ENCODE results near the gene AGBL4. TPM values are rescaled to one million over a fixed set of nuclear protein-coding genes. Genes with fewer than 3 reads are reported as not detected.

AGBL4 gene
- total and polyA plus RNA-seq, 7 donors, result 0.09 to 0.36 (median 0.16) TPM; not detected in 4

DNA sequence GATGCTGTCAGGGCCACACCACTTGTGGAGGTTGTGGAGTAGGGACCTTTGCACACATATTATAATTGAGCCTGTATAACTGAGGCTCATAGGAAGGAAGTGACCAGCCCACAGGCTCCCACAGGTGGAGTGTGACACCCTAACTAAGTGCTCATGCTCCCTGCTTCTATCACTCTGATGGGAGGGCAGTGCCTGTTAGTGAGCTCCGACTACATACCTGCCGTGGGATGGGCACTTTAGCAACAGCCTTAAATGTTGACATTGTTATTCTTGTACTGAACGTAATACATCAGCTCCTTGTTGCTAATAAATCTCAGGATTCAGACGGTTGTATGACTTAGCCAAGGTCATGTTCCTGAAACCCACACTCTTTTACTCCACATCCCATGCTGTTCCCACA lies 1305.0 kb downstream of the AGBL4 start:
- Histone ChIP-seq H3K27me3 (no peaks in the 10 kb centered on the region), H3K9me3 (no peaks in the 10 kb centered on the region), H3K36me3 (no peaks in the 10 kb centered on the region), H3K4me1 (no peaks in the 10 kb centered on the region), H3K4me3 (no peak overlapping the region), H3K27ac (no peak overlapping the region)
- intact Hi-C loops (cut with DNase I), result no loop called here
- WGBS, 2 donors, result 51 to 75% methylated on average over 4 of the region's 4 CpGs
- TF ChIP-seq EP300 (IDR thresholded peaks at IDR 0.05) (no peak), POLR2A (IDR thresholded peaks at IDR 0.05) (no peak), POLR2AphosphoS5 (IDR thresholded peaks at IDR 0.05) (no peak)
- TF ChIP-seq, protein P1, sequence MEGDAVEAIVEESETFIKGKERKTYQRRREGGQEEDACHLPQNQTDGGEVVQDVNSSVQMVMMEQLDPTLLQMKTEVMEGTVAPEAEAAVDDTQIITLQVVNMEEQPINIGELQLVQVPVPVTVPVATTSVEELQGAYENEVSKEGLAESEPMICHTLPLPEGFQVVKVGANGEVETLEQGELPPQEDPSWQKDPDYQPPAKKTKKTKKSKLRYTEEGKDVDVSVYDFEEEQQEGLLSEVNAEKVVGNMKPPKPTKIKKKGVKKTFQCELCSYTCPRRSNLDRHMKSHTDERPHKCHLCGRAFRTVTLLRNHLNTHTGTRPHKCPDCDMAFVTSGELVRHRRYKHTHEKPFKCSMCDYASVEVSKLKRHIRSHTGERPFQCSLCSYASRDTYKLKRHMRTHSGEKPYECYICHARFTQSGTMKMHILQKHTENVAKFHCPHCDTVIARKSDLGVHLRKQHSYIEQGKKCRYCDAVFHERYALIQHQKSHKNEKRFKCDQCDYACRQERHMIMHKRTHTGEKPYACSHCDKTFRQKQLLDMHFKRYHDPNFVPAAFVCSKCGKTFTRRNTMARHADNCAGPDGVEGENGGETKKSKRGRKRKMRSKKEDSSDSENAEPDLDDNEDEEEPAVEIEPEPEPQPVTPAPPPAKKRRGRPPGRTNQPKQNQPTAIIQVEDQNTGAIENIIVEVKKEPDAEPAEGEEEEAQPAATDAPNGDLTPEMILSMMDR (IDR thresholded peaks at IDR 0.05), result no peak
- DNase-seq, result no peak

DNA sequence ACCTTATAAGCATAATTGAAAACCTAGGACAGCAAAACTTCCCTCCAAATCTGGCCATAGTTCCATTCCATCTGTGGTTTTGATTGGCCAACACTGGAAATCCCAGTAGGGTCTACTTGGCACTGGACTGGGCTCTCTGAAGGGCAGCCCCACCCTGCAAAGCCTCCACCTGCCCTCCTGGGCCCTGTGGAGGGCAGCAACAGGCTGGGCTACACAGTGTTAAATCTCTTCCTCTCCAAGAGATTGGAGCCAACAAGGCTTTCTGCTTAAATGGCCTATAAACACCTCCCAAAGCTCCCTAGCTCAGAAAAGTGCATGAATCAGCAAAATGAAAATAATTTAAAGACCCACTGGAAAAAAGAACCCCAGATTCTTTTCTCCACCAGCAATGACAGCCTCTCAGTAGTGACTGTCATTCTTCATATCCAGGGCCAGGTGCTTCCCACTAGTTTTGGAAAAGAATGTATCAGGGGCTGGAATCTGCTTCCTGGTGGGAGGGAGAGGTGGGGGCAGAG lies 1305.6 kb downstream of the AGBL4 start:
- no peak for TF ChIP-seq POLR2AphosphoS5 (IDR thresholded peaks at IDR 0.05)
- no peak for TF ChIP-seq POLR2A (IDR thresholded peaks at IDR 0.05)
- no peak for TF ChIP-seq EP300 (IDR thresholded peaks at IDR 0.05)
- TF ChIP-seq, protein P1 (IDR thresholded peaks at IDR 0.05), result no peak
- H3K36me3 ChIP-seq, result no peaks in the 10 kb centered on the region
- intact Hi-C loops (cut with DNase I), result no loop called here
- no peak for DNase-seq
- no peak overlapping the region for H3K27ac ChIP-seq
- no peak overlapping the region for H3K4me3 ChIP-seq
- no peaks in the 10 kb centered on the region for H3K27me3 ChIP-seq
- H3K9me3 ChIP-seq, result no peaks in the 10 kb centered on the region
- H3K4me1 ChIP-seq, result no peaks in the 10 kb centered on the region

DNA sequence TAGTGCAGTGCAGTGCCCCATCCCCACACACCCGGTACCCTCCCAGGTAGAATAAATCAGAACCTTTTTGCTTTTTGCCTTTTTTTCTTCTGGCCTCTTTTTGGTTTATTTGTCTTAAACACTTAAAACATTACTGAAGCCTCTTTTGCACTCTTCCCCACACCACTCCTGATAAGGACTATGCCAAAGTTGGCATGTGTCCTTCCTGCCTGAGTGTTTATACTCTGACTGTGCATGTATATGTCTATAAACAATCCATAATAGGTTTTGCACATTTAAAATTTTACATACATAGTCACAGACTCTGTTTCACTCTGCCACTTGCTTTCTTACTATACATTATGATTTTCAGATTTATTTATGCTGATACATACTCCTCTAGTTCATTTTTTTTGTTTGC lies 1306.7 kb downstream of the AGBL4 start:
- DNase-seq, result no peak
- no peak overlapping the region for H3K4me3 ChIP-seq
- TF ChIP-seq POLR2AphosphoS5 (IDR thresholded peaks at IDR 0.05) (no peak), POLR2A (IDR thresholded peaks at IDR 0.05) (no peak), EP300 (IDR thresholded peaks at IDR 0.05) (no peak)
- TF ChIP-seq, protein P1 (IDR thresholded peaks at IDR 0.05), result no peak
- intact Hi-C loops (cut with DNase I), result no loop called here
- no peaks in the 10 kb centered on the region for H3K27me3 ChIP-seq
- H3K9me3 ChIP-seq, result no peaks in the 10 kb centered on the region
- WGBS, 2 donors, result 92 to 97% methylated on average over 1 of the region's 1 CpG
- H3K36me3 ChIP-seq, result no peaks in the 10 kb centered on the region
- H3K27ac ChIP-seq, result no peak overlapping the region
- H3K4me1 ChIP-seq, result no peaks in the 10 kb centered on the region

DNA sequence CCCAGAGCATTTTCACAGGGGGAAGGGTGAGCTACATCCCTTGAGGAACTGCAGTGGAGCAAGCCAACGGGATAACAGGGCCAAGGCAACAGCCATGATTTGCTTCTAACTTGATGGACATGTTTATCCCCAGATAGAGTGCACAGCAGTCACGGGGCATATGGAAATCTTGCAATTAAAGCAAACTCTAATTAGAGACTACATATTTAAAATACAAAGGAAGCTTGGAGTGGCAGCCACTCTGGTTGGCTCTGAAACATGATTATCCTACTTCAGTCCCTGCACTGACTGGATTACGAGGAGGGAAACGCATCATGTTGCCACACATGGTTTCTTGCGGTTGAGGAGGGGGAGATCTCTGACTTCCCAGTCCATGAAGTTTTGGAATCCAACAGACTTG lies 1307.8 kb downstream of the AGBL4 start:
- no peaks in the 10 kb centered on the region for H3K27me3 ChIP-seq
- WGBS, 2 donors, result 79 to 89% methylated on average over 5 of the region's 5 CpGs
- no peak for DNase-seq
- no peak overlapping the region for H3K4me3 ChIP-seq
- H3K27ac ChIP-seq, result no peak overlapping the region
- intact Hi-C loops (cut with DNase I), result no loop called here
- no peaks in the 10 kb centered on the region for H3K4me1 ChIP-seq
- TF ChIP-seq EP300 (IDR thresholded peaks at IDR 0.05), result no peak
- TF ChIP-seq POLR2A (IDR thresholded peaks at IDR 0.05), result no peak
- TF ChIP-seq, protein P1 (IDR thresholded peaks at IDR 0.05), result no peak
- no peak for TF ChIP-seq POLR2AphosphoS5 (IDR thresholded peaks at IDR 0.05)
- no peaks in the 10 kb centered on the region for H3K9me3 ChIP-seq
- no peaks in the 10 kb centered on the region for H3K36me3 ChIP-seq

DNA sequence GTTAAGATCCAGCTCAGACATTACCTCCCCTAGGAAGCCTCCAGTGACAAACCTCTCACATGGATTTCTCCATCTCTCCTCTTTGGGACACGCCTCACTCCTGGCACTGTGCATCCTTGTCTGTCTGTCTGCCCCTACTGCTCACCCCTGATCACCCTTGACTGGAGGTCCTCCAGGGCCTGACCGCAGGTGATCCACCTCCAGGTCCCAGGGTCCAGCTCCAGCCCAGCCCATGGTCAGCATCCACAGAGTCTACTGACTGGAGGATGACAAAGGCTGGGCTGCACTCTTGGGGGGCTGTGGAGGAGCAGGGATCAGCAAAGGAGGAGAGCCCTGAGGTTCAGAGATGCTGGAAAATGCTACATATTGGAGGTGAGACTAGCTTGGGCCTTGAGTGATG lies 1312.8 kb downstream of the AGBL4 start:
- TF ChIP-seq POLR2A (IDR thresholded peaks at IDR 0.05), result no peak
- TF ChIP-seq, protein P1 (IDR thresholded peaks at IDR 0.05), result no peak
- no peak for TF ChIP-seq POLR2AphosphoS5 (IDR thresholded peaks at IDR 0.05)
- TF ChIP-seq EP300 (IDR thresholded peaks at IDR 0.05), result no peak
- H3K4me3 ChIP-seq, result no peak overlapping the region
- intact Hi-C loops (cut with DNase I), result no loop called here
- H3K4me1 ChIP-seq, result no peaks in the 10 kb centered on the region
- no peaks in the 10 kb centered on the region for H3K9me3 ChIP-seq
- no peak overlapping the region for H3K27ac ChIP-seq
- WGBS, 2 donors, result 91 to 95% methylated on average over 2 of the region's 2 CpGs
- H3K27me3 ChIP-seq, result no peaks in the 10 kb centered on the region
- no peaks in the 10 kb centered on the region for H3K36me3 ChIP-seq
- no peak for DNase-seq
